T-helper 2 cell (primary cell): Measurements from ENCODE around the gene P2RY11.

Source experiments
- DNase-seq, 5 experiments: peaks; one replicate each; pipeline versions ENCODE4 v3.0.0 to v3.0.0-alpha.2; 2012 to 2022
- total RNA-seq, 2 donors: gene quantifications; one replicate each; lab custom pipeline; 2026; lab: John Stamatoyannopoulos, UW

P2RY11 gene, protein sequence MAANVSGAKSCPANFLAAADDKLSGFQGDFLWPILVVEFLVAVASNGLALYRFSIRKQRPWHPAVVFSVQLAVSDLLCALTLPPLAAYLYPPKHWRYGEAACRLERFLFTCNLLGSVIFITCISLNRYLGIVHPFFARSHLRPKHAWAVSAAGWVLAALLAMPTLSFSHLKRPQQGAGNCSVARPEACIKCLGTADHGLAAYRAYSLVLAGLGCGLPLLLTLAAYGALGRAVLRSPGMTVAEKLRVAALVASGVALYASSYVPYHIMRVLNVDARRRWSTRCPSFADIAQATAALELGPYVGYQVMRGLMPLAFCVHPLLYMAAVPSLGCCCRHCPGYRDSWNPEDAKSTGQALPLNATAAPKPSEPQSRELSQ
- 9.1 to 13.1 reads per million in 2 donors for total RNA-seq

GRCh38 chr19:10111405-10111811, at the start of gene P2RY11:
Gene P2RY11 (plus strand): TSS chr19:10111693. CDS start chr19:10111722, 29 bp downstream.
- peak in 2 of 5 experiments; percentile 58 to 87 for DNase-seq

GRCh38 chr19:10061717-10062310, 49.7 kb upstream of the P2RY11 start:
- no peak for DNase-seq

DNA sequence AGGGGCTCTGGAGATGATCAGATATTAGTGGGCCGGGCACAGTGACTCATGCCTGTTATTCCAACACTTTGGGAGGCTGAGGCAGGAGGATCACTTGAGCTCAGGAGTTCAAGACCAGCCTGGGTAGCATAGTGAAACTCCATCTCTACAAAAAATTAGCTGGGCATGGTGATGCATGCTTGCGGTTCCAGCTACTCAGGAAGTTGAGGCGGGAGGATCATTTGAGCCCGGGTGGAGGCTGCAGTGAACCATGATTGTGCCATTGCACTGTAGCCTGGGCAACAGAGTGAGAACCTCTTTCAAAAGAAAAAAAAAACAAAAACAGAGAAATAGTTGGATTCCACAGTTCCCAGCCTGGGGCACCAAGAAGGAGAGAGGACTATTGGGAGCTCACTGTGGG, 43.3 kb upstream of the P2RY11 start:
- DNase-seq, result peak in 1 of 5 experiments; percentile 60

DNA sequence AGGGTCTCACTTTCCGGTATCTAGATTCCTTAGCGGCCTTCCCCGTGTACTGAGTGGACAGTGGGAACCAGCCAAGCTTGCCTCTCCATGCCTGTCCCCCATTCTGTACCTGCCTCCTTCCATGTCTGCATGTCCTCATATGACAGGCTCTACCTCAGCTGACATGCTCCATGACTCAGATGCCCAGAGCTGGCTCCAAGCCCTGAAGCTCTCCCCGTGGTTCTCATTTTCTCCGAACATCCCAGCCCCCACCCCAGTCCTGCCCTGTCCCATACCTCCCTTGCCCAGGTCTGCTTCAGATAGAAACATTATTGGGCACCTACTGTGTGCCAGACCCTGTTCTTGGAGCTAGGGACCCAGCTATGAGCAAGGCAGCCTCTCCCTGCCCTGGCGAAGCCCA, 42.4 kb upstream of the P2RY11 start:
- DNase-seq, result no peak

DNA sequence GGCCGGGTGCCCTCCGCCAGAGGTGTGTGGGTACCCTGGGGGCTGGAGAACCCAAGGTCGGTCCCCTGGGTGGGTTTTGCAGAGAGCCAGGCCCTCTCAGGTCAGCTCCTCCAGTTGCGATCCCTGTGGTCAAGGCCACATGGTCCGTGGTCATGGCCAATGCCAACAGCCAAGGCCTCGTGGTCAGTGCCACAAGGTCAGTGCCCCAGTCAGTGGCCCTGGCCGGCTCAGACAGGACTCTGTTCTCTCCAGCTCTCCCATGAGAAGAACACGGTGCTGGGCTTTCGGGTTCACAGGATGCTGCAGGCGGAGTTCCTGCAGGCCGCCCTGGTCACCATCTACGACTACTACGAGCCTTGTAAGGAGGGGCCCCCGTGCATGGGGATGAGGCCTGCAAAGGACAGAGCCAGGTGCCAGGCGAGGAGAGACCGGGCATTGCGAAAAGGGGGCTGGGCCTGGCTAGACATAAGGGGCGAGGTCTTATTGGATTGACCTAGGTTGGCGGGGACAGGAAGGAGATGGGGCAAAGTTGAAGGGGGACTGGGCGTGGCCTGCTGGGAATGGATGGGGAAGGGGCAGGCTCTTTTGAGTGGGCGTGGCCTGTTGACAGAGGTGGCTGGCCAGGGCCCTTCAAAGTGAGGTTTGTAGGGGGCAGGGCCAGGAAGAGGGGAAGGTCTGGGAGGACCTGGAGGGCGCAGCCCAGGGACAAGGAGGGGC, 40.6 kb upstream of the P2RY11 start:
- no peak for DNase-seq

DNA sequence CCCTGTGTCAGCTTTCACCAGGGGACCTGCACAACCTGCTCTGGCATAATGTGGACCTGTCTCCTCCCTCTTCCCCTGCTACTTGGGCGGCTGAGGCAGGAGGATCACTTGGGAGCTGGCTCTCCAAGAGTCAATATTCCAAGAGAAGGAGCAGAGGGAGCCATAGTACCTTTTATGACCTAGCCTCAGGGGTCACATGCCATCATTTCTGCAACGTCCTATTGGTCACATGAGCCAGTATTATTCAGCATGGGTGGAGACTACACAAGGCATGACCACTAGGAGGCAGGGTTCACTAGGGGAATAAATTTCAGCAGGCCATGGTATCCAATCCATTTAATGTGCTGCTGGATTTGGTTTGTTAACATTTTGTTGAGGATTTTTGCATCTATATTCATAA, 37.3 kb upstream of the P2RY11 start:
- peak in 3 of 5 experiments; percentile 38 to 67 (median 54) for DNase-seq

DNA sequence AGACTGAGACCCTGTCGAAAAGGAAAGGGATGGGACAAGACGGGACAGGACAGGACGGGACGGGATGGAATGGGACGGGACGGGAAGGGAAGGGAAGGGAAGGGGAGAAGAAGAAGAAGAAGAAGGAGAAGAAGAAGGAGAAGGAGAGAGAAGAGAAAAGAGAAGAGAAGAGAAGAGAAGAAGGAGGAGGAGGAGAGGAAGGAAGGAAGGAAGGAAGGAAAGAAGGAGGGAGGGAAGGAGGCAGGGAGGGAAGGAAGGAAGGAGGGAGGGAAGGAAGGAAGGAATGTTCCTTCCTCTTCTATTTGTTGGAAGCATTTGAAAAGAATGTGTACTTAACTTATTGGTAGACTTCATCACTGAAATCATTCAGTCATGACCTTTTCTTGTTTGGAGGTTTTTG, 35.0 kb upstream of the P2RY11 start:
- DNase-seq, result no peak

DNA sequence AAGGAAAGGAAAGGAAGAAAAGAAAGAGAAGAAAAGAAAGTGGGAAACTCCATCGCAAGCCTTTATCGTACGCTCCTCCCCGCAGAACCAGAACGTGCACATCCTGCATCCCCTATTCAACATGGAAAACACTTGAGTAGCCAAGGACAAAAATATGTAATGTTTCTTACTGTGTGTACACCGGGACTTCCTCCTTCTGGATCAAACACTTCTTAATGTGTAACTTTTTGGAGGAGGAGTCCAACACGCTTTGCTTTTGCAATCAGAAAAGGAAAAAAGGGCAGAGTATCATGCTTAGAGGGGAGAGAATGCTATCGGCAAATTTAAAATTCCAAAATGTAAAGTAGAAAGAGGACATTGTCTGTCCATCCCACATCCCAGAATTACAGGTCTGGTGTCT, 33.2 kb upstream of the P2RY11 start:
- no peak for DNase-seq

DNA sequence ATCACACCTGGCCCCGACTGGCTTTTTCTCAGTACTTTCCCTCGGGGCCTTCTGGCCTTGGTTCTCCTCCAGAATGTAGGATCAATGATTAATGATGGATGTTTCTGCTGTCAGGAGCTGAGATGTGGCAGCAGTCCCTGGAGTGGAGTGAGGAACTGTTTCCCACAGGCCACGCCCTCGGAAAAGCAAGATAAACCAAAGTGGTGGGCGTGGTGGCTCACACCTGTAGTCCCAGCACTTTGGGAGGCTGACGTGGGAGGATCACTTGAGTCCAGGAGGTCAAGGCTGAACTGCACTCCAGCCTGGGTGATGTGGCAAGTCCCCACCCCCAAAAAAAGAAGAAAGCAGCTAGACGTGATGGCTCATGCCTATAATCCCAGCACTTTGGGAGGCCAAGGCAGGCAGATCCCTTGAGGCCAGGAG, 32.5 kb upstream of the P2RY11 start:
- no peak for DNase-seq

DNA sequence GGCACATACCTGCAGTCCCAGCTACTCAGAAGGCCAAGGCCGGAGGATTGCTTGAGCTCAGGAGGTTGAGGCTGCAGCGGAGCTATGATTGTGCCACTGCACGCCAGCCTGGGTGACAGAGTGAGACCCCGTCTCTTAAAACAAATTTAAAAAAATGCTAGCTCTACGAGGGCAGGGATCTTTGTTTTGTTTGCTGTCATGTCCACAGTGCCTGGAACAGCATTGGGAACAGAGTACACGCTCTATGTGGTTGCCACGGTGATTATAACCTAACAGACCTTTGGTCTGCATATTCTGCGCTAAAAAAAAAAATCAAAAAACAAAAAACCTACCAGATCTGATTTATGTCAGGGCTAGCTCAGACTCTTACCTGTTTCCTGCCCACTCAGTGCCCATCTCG, 27.6 kb upstream of the P2RY11 start:
- DNase-seq, result no peak

- no peak for DNase-seq
These were observed 26.7 kb upstream of the P2RY11 start for GRCh38 chr19:10084803-10085202.

DNA sequence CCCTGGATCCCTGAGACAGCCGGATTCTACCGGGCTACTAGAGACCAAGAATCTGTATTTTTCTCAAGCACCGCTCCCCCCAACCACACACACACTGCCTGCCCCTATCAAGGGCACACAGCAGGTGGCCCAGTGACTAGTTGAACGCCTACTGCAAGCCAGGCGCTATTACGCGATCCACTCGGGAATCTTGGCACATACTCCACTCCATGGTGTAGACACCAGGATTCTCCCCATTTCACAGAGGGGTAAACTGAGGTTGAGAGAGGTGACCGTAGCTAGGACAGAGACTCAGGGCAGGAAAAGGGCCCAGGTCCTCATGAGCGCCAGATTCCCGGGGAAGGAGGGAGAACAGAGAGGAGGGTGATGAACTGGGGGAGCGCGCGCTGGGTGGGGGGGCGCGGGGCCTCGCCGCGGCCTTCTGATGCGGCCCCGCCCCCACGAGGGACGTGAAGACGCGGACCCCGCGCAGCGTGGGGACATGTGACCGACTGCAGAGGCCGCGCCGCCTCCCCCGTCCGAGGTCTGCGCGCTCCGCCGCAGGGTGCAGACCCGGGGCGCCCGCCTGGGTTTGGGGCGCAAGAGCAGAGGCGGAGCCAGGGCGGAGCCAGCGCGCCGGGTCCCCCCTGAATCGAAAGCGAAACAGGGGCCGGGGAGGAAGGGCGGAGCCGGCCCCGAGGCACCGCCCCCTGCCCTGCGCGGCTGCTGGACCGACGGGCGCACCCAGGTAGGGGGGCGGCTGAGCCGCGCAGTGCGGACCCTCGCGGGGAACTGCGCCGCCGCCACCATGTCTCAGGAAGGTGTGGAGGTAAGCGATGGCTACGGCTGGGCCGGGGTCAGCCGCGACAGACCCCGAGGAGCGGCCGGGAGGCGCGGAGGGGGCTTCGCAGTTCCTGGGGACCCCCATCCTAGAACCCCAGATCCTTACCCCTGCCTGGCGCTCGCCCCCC, 25.6 kb upstream of the P2RY11 start, which contains the start of gene SHFL:
Gene SHFL (plus strand): TSS at position 677 of the 950 bp plus-strand sequence. CDS start 111 bp downstream, at position 788.
- peak; percentile 65 to 88 (median 76) for DNase-seq

- peak in 1 of 5 experiments; percentile 47 for DNase-seq
These were observed 24.8 kb upstream of the P2RY11 start for GRCh38 chr19:10086591-10087192.

GRCh38 chr19:10087296-10088061, 24.0 kb upstream of the P2RY11 start:
- no peak for DNase-seq

GRCh38 chr19:10088949-10089554, 22.4 kb upstream of the P2RY11 start:
- DNase-seq, result no peak

DNA sequence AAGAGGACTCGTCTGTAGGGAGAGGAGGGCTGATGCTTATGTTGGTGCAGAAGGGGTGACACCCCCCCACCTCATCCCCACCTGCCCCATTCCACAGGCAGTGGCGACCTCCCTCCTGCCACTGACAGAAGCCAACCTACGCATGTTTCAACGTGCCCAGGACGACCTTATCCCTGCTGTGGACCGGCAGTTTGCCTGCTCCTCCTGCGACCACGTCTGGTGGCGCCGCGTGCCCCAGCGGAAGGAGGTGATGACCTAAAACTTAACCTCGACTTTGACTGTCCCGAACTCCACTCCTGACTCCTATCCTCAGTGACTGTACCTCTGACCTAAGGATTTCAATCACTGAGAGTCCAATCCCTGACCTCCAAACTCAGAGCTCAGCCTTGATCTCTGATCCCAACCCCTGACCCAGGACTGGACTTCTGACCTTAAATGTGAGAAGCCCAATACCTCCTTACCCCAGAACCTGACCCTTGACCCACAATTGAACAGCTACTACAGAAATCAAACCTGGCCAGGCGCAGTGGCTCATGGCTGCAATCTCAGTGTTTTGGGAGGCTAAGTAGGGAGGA, 21.6 kb upstream of the P2RY11 start:
- DNase-seq, result no peak

- DNase-seq, result no peak
These were observed 20.2 kb upstream of the P2RY11 start for GRCh38 chr19:10091370-10091687.

GRCh38 chr19:10091895-10092641, 19.4 kb upstream of the P2RY11 start:
- no peak for DNase-seq

GRCh38 chr19:10092648-10093294, 18.7 kb upstream of the P2RY11 start:
- no peak for DNase-seq
